HG03378 (cell line): ENCODE measurements around the gene CGB7.
"Not testable (repeated sequence)": the region's sequence is repeated elsewhere in the genome, so short reads cannot be mapped to it uniquely, and the experiment has no call there.

Source experiments
- ATAC-seq: cut with Tn5 transposase; IDR thresholded peaks from one replicate; pipeline ENCODE4 v1.9.1; 2021; ENCODE audit warnings: mild to moderate bottlenecking, moderate library complexity; ENCODE audit not compliant: unreplicated experiment

Gene CGB7

GRCh38 chr19:49042666-49043065 is 14.9 kb downstream of the CGB7 start:
- ATAC-seq: not testable (repeated sequence)

GRCh38 chr19:49042177-49042576 is 15.4 kb downstream of the CGB7 start:
- ATAC-seq: no peak

DNA sequence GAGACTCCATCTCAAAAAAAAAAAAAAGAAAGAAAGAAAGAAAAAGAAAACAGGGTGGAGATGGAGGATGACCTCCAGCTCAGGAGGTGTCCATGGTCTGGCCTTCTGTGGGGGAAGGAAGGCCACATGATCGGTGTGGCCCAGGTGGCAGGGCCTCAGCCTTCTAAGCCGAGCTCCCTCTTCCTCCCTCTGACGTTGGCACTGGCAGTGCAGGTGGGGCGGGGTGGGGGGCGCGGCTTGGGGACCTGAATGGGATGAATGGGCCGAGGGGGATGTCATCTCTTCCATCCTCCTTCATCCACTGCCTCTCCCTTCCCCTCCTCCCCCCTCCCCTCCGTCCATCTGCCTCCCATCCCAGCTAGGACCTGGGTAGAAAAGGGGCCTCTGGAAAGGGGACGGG is 17.8 kb downstream of the CGB7 start:
- not testable (repeated sequence) for ATAC-seq

DNA sequence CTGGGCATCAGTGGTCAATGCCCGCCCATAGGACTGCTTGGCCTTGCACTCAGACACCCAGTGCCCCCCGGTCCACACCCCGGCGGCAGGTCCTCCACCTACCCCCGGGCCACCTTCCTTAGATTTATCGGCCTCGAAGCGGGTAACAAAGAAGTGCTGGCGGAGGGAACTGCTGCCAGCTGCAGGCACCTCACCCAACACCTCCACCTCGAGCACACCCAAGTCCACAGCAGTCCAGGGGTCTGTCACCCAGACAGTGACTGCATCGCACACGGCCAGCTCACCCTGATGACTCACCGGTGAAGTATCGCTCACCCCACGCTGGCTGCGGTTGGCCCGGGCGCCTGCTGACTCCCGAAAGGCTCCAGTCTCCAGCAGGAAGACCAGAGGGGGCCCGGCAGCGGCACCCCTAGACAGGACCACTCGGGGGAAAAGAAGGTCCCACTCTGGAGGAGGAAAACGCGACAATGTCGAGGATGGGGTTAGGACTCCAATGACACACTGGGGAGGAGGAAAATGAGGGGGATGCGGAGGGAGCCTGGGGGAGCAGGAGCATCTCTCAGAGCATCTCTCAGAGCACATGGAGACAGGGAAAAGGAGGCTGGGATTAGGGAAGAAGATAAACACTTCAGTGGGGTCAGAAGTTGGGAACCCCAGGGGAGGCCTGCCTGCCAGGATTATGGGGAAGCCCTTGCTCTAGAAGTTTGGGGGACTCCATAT is 18.8 kb downstream of the CGB7 start:
- ATAC-seq: not testable (repeated sequence)

DNA sequence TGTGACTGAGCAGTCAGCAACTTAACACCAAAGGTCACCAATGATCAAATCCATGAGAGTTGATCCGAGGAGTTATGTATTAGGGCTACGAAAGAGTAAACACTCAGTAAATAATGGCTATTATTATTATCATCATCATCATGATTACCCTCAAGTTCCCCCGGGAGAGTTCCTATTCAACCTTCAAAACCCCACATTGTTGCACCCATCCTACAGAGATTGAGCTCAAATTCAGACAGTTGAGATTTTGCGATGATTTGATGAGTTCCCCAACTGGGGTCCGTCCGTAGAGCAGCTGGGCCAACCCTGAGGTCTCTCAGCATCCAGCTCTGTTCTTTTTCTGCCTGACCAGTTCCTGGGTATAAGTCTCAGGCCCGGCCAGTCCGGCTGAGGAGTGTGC is 19.4 kb downstream of the CGB7 start:
- not testable (repeated sequence) for ATAC-seq

GRCh38 chr19:49036815-49037214 is 20.7 kb downstream of the CGB7 start, which contains the start of gene CGB1:
Gene CGB1 (minus strand): TSS chr19:49036895. CDS start chr19:49036711, 184 bp downstream.
- not testable (repeated sequence) for ATAC-seq

- ATAC-seq: not testable (repeated sequence)
Measured at GRCh38 chr19:49031642-49032301, 25.8 kb downstream of the CGB7 start, which contains the start of gene CGB2. Gene CGB2 (plus strand): TSS chr19:49031890. CDS start chr19:49032096, 206 bp downstream.

DNA sequence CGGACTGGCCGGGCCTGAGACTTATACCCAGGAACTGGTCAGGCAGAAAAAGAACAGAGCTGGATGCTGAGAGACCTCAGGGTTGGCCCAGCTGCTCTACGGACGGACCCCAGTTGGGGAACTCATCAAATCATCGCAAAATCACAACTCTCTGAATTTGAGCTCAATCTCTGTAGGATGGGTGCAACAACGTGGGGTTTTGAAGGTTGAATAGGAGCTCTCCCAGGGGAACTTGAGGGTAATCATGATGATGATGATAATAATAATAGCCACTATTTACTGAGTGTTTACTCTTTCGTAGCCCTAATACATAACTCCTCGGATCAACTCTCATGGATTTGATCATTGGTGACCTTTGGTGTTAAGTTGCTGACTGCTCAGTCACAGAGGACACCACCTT is 27.2 kb downstream of the CGB7 start:
- ATAC-seq: not testable (repeated sequence)

GRCh38 chr19:49029749-49030148 is 27.8 kb downstream of the CGB7 start:
- not testable (repeated sequence) for ATAC-seq

- ATAC-seq: not testable (repeated sequence)
Measured at GRCh38 chr19:49028686-49029085, 28.9 kb downstream of the CGB7 start.

DNA sequence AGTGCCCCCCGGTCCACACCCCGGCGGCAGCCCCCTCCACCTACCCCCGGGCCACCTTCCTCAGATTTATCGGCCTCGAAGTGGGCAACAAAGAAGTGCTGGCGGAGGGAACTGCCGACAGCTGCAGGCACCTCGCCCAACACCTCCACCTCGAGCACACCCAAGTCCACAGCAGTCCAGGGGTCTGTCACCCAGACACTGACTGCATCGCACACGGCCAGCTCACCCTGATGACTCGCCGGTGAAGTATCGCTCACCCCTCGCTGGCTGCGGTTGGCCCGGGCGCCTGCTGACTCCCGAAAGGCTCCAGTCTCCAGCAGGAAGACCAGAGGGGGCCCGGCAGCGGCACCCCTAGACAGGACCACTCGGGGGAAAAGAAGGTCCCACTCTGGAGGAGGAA is 31.9 kb downstream of the CGB7 start:
- not testable (repeated sequence) for ATAC-seq

DNA sequence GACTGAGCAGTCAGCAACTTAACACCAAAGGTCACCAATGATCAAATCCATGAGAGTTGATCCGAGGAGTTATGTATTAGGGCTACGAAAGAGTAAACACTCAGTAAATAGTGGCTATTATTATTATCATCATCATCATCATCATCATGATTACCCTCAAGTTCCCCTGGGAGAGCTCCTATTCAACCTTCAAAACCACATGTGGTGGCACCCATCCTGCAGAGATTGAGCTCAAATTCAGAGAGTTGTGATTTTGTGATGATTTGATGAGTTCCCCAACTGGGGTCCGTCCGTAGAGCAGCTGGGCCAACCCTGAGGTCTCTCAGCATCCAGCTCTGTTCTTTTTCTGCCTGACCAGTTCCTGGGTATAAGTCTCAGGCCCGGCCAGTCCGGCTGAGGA is 32.5 kb downstream of the CGB7 start:
- not testable (repeated sequence) for ATAC-seq

GRCh38 chr19:49024233-49024632 is 33.3 kb downstream of the CGB7 start, which contains the start of gene CGB3:
Gene CGB3 (minus strand): TSS chr19:49024333. CDS start chr19:49023971, 362 bp downstream.
- not testable (repeated sequence) for ATAC-seq

GRCh38 chr19:49022116-49022515 is 35.4 kb downstream of the CGB7 start:
- ATAC-seq: no peak

- ATAC-seq: no peak
Measured at GRCh38 chr19:49020931-49021895, 36.3 kb downstream of the CGB7 start.

DNA sequence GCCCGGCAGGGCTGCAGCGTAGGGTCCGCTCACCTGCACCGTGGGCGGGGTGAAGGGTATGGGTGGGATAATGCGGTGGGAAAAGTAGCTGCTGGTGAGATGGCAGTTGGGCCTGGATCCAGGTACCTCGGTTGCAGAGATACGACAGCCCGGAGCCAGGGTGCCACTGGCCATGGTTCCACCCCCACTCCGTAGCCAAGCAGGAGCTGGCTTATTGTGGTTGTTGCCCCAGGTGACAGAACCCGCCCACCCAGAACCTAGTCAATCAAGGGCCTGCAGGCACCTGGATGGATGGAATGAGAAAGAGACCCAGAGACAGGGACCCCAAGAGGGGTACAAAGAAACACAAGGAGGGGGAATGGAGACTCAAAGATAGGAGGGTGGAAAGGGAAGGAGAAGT is 37.2 kb downstream of the CGB7 start:
- ATAC-seq: no peak

DNA sequence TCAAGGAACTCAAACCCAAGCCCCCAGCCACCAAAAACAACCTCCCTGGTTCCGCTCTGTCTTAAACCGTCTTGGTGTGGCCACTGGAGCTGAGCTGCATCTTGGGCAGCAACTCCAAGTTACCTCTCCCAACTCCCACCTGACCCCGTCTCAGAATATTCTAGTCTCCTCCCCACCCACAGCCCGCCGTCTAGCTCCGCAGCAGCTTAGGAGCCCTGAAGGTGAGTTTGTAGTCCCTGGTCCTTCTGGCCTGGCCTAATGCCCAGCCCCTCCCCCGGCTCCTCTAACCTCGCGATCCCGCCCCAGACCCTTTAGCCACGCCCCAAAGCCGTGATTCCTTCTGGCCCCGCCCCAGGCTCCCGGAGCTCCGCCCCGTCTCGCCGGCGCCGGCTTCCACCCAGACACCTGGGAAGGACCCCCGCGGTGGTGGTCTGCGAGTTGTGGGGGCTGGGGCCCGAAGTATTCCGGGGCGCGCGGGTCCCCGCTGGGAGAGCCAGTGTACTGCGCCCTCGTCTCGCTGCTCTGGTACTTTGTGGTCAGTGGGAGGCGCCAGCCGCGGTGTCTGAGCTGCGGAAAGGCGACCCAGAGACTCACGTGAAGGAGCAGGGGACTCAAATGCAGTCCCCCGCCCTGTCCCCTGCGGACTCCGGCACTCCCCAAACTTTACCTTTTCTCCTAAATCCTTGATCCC is 38.2 kb downstream of the CGB7 start:
- ATAC-seq: no peak

- not testable (repeated sequence) for ATAC-seq
Measured at GRCh38 chr19:49018388-49019241, 38.9 kb downstream of the CGB7 start.

- ATAC-seq: no peak
Measured at GRCh38 chr19:49017666-49018351, 39.7 kb downstream of the CGB7 start.
